GM19467 (cell line): ENCODE results near the gene GMNN.
A peak's percentile ranks its signal among the peaks of the same experiment; 100 is the strongest.
"Not testable (repeated sequence)": the region's sequence is repeated elsewhere in the genome, so short reads cannot be mapped to it uniquely, and the experiment has no call there.

Source experiments
- ATAC-seq: cut with Tn5 transposase; IDR thresholded peaks from one replicate; pipeline ENCODE4 v1.9.1; 2021; ENCODE audit warnings: mild to moderate bottlenecking, moderate library complexity; ENCODE audit not compliant: unreplicated experiment

Gene GMNN

GRCh38 chr6:24774696-24775519 lies at the start of gene GMNN:
Gene GMNN, plus strand, starts transcription at chr6:24774937. Its CDS starts 2,310 bp downstream, at chr6:24777247.
- peak; percentile 87 for ATAC-seq

GRCh38 chr6:24730653-24731052 lies 44.1 kb upstream of the GMNN start:
- ATAC-seq = not testable (repeated sequence)

- ATAC-seq = not testable (repeated sequence)
Measured at GRCh38 chr6:24731456-24732134, 43.1 kb upstream of the GMNN start.

GRCh38 chr6:24734166-24734565 lies 40.6 kb upstream of the GMNN start:
- no peak for ATAC-seq

- ATAC-seq = not testable (repeated sequence)
Measured at GRCh38 chr6:24734710-24735109, 40.0 kb upstream of the GMNN start.

GRCh38 chr6:24738741-24739140 lies 36.0 kb upstream of the GMNN start:
- no peak for ATAC-seq

GRCh38 chr6:24740861-24741260 lies 33.9 kb upstream of the GMNN start:
- ATAC-seq = no peak

- no peak for ATAC-seq
Measured at GRCh38 chr6:24742216-24742738, 32.5 kb upstream of the GMNN start.

GRCh38 chr6:24743265-24743943 lies 31.3 kb upstream of the GMNN start:
- ATAC-seq = peak; percentile 71

- no peak for ATAC-seq
Measured at GRCh38 chr6:24743944-24744335, 30.8 kb upstream of the GMNN start.

- ATAC-seq = no peak
Measured at GRCh38 chr6:24744911-24745310, 29.8 kb upstream of the GMNN start.

- ATAC-seq = no peak
Measured at GRCh38 chr6:24749297-24749696, 25.4 kb upstream of the GMNN start.

GRCh38 chr6:24750878-24751277 lies 23.9 kb upstream of the GMNN start:
- not testable (repeated sequence) for ATAC-seq

- ATAC-seq = no peak
Measured at GRCh38 chr6:24752503-24752902, 22.2 kb upstream of the GMNN start.

- no peak for ATAC-seq
Measured at GRCh38 chr6:24752917-24753492, 21.7 kb upstream of the GMNN start.

GRCh38 chr6:24753545-24753944 lies 21.2 kb upstream of the GMNN start:
- no peak for ATAC-seq

- not testable (repeated sequence) for ATAC-seq
Measured at GRCh38 chr6:24754378-24754777, 20.4 kb upstream of the GMNN start.

- ATAC-seq = no peak
Measured at GRCh38 chr6:24755279-24755678, 19.5 kb upstream of the GMNN start.

GRCh38 chr6:24757611-24758010 lies 17.1 kb upstream of the GMNN start:
- ATAC-seq = no peak

- ATAC-seq = no peak
Measured at GRCh38 chr6:24759718-24760117, 15.0 kb upstream of the GMNN start.

GRCh38 chr6:24760210-24760609 lies 14.5 kb upstream of the GMNN start:
- no peak for ATAC-seq
